ENCODE measurements around the gene NDUFB7. TPM values are rescaled to one million over a fixed set of nuclear protein-coding genes. Genes with fewer than 3 reads are reported as not detected.

NDUFB7 gene
- total and polyA plus RNA-seq, 2 of the 8 experiments (the other 6 are each of a cell fraction or from before 2014, with no cell fraction given): 151 to 740 TPM

- Histone ChIP-seq H2BK15ac (ENCODE audit: low read length) (no peak overlapping the region), H3K56ac (replicated peaks; ENCODE audit: insufficient read length, low read depth, low read length) (no peak overlapping the region), H3K14ac (ENCODE audit: insufficient read length) (no peak overlapping the region), H2AFZ (ENCODE audit: low read length) (peak overlapping the region; percentile 84; the same call in 1 of the 2 replicates), H3K27ac (ENCODE audit: low read depth, low read length) (no peak overlapping the region), H3K9me3 (ENCODE audit: insufficient read depth in 2 of 2, low read depth in 1 of 2, low read length in 1 of 2) (no peaks in the 10 kb centered on the region), H2BK12ac (ENCODE audit: low read depth, low read length) (no peak overlapping the region), H2AK5ac (ENCODE audit: low read depth, low read length) (no peak overlapping the region), H4K8ac (ENCODE audit: extremely low read depth, insufficient read depth, low read length) (no peak overlapping the region), H3K4me3 (ENCODE audit: extremely low read depth in 1 of 4, insufficient read depth in 2 of 4, low read depth in 3 of 4, low read length in 4 of 4) (no peak overlapping the region), H3K79me2 (ENCODE audit: control insufficient read depth in 1 of 2, insufficient read depth in 2 of 2, low read length in 2 of 2) (peaks cover 4 to 10% of the 10 kb centered on the region in 2 experiments), H3K79me1 (ENCODE audit: low read depth, low read length) (peaks cover 6% of the 10 kb centered on the region), H4K5ac (ENCODE audit: insufficient read length, low read depth, low read length) (no peak overlapping the region), H3K18ac (ENCODE audit: extremely low read depth, low read length) (no peak overlapping the region), H3K4me2 (ENCODE audit: insufficient read depth in 1 of 2, low read depth in 2 of 2, low read length in 2 of 2) (no peak overlapping the region), H3K23ac (ENCODE audit: insufficient read length) (no peak overlapping the region), H3K36me3 (ENCODE audit: control insufficient read depth in 2 of 4, insufficient read depth in 4 of 4, low read length in 3 of 4) (no peaks in the 10 kb centered on the region), H2BK20ac (ENCODE audit: low read length) (no peak overlapping the region), H2BK120ac (replicated peaks; ENCODE audit: low read depth, low read length) (no peak overlapping the region), H3K4me1 (replicated peaks in 1 of 4; ENCODE audit: control insufficient read depth in 3 of 4, insufficient read depth in 4 of 4, low read length in 3 of 4) (peaks cover 0 to 2% (median 1%) of the 10 kb centered on the region in 4 experiments; a peak in 3 of 7 replicates), H3K23me2 (ENCODE audit: low read depth, low read length) (peaks cover 4% of the 10 kb centered on the region), H3K27me3 (replicated peaks in 1 of 4; ENCODE audit: control insufficient read depth in 3 of 4, extremely low read depth in 1 of 4, insufficient read depth in 3 of 4, low read length in 3 of 4) (no peaks in the 10 kb centered on the region), H2BK5ac (ENCODE audit: low read depth, low read length) (0 out of 2 replicates have a peak overlapping the region, but pooled peaks have one; percentile 31), H3K4ac (replicated peaks; ENCODE audit: insufficient read length, low read depth, low read length) (no peak overlapping the region), H4K91ac (replicated peaks; ENCODE audit: insufficient read length, low read length) (no peak overlapping the region), H3K9ac (replicated peaks in 1 of 4; ENCODE audit: extremely low read depth in 1 of 4, low read depth in 3 of 4, low read length in 3 of 4) (no peak overlapping the region; a peak in 2 of 7 replicates), H4K20me1 (replicated peaks in 1 of 2; ENCODE audit: control insufficient read depth in 1 of 2, insufficient read depth in 2 of 2, low read length in 2 of 2) (no peaks in the 10 kb centered on the region)
- ChIA-PET POLR2A (ENCODE audit: partially characterized antibody) (interaction anchor here (0.5 to 2.2 kb wide), 6 partner anchors 7 to 751 kb away, joined by 3 to 7 read pairs (median 3); partner anchors contain the start of genes C19orf53, DNAJB1 and GIPC1), CTCF (ENCODE audit: partially characterized antibody) (interaction anchor here (0.8 to 1.1 kb wide), 3 partner anchors 20 to 45 kb away, joined by 3 to 4 read pairs (median 3); no protein-coding TSS in a partner anchor)
- DNase-seq (ENCODE audit: low read depth in 1 of 2, low spot score in 2 of 2): no peak
- no peak for FAIRE-seq
- 73% methylated on average over 6 of the region's 6 CpGs; no CpG with 5 or more reads in 1 of the 2 experiments for WGBS, 2 experiments (ENCODE audit: extremely low coverage in 1 of 2, insufficient coverage in 1 of 2, insufficient read length in 1 of 2, insufficient replicate concordance in 2 of 2, low coverage in 1 of 2, low lambda C conversion rate in 2 of 2, missing lambda C conversion rate in 1 of 2)
- TF ChIP-seq CBX5 (IDR thresholded peaks at IDR 0.05; ENCODE audit: low read depth, low read length) (no peak), POLR2AphosphoS5 (IDR thresholded peaks at IDR 0.05; ENCODE audit: low read depth, low read length) (no peak), GABPA (IDR thresholded peaks at IDR 0.05; ENCODE audit: borderline replicate concordance, insufficient read depth, low read length) (no peak), EZH2 (IDR thresholded peaks at IDR 0.05; ENCODE audit: low read depth, low read length, severe bottlenecking) (no peak), RBBP5 (IDR thresholded peaks at IDR 0.05; ENCODE audit: borderline replicate concordance, low read depth, low read length) (no peak), CTBP2 (IDR thresholded peaks at IDR 0.05; ENCODE audit: borderline replicate concordance, insufficient read depth, insufficient read length, low read length) (no peak), CHD2 (IDR thresholded peaks at IDR 0.05; ENCODE audit: low read length) (no peak), POLR2A (IDR thresholded peaks at IDR 0.05; ENCODE audit: control extremely low read depth in 1 of 2, low read depth in 2 of 2, low read length in 2 of 2) (no peak), TEAD4 (IDR thresholded peaks at IDR 0.05; ENCODE audit: low read depth, low read length) (no peak), EGR1 (IDR thresholded peaks at IDR 0.05; ENCODE audit: borderline replicate concordance, low read depth, low read length) (no peak), POU5F1 (IDR thresholded peaks at IDR 0.05; ENCODE audit: low read depth, low read length) (no peak), HDAC6 (IDR thresholded peaks at IDR 0.05; ENCODE audit: low read depth, low read length) (no peak), ATF3 (IDR thresholded peaks at IDR 0.05; ENCODE audit: insufficient read depth, low read depth, low read length) (no peak)
Measured at GRCh38 chr19:14525729-14526128, 46.1 kb downstream of the NDUFB7 start.

Measured in H1 (cell line).